Measurements from ENCODE around the gene HDAC4.

HDAC4 gene

DNA sequence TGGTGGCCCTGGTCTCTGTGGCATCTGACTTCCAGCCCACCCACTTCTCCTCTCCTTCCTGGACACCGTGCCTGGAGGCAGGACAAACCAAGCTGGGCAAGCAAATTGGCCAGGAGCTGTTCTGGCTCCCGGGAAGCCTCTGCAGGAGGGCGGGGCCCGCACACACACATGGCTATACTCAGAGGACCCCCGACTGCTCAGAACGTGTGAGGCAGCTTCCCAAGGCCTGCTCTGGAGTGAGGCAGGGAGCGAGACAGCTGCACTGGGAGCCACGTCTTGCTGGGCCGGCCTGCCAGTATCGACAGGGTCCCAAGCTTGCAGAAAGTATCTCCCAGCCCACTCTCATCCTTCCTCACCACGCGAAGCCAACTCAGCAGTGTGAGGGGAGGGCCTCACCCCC is 295.6 kb downstream of the HDAC4 start:
- DNase-seq (ENCODE audit: low spot score) = no peak

DNA sequence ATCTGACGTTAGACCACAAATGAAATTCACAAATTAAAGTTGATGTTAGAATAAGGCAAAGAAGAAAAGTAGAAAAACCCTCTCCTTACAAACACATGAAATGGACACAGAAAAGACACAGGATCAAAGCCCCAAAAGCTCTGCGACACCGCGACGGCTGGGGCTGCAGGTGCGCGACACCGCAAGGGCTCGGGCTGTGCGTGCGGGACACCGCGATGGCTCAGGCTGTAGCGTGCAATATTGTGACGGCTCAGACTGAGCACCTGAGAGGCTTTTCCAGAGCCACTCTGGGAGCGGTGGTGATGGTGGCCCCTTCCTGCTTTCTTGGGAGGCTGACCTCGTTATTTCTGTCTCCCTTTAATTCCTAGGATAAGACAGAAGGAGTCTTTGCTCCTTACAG is 296.0 kb downstream of the HDAC4 start:
- DNase-seq (ENCODE audit: low spot score) = no peak

DNA sequence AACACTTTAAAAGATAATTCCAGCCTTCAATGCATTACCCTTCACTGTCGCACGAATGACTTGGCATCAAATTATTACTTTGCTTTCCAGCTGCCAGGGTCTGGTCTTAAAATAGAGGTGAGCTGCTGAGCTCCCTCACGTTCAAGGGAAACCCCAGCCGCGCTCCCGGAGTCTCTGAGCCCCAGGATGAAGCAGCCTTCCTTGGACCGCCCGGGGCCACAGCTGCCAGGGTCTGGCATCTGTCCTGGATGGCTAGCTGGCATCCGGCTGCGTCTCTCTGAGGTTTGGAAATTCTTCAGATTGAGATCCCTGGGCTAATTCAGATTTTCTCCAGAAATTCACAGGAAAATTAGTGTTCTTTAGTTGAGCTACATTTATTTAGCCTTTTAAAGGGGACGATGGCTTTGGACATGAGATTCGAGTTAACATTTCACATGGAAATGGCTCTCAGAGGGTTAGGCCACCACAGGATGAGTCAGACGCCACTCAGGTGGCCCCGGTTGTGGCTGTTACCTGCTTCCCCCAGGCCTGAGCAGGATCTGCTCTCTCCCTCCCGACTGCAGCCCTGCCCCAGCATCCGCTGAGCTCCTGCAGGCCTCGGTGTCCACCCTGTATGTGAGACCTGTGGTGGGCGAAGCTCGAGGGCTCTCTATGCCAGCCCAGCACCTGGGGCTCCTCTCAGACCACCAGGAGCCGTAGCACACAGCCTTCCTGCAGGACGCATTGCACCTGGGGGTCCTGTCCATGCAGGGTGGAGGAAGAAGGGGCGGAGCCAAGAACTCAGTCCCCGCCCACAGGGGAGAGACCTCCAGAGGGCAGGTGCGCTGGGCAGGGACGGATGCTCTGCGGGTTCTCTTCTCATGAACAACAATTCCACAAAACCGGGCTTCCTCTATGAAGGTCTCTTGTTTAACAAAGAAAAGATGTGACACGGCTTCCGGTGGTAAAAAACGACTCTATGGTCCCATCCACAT is 297.4 kb downstream of the HDAC4 start:
- no peak for DNase-seq (ENCODE audit: low spot score)

DNA sequence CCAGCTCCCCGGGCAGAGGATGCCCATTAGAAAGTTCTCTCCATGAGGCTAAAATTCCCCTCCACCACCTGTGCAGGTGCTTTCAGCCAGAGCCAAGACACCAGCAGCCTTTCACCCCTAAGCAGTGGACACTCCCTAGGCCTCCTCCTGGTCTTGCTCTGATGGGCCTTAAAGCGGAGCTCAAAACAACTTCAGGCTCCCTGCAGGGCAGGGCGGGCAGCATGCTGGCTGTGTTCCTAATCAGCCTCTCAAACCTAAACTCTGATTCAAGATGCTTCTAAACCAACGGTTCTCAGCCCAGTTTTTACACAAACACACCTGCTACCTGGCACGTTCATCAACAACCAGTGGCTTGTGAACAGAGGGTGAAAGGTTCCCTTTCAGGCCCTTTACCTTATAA is 298.6 kb downstream of the HDAC4 start:
- no peak for DNase-seq (ENCODE audit: low spot score)

DNA sequence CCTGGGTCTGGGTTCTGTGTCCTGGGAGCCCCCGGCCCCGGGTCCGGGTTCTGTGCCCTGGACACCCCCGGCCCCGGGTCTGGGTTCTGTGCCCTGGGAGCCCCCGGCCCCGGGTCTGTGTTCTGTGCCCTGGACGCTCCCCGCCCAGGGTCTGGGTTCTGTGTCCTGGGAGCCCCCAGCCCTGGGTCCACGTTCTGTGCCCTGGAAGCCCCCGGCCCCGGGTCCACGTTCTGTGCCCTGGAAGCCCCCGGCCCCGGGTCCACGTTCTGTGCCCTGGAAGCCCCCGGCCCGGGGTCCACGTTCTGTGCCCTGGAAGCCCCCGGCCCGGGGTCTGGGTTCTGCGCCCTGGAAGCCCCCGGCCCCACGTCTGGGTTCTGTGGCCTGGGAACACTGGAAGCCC is 299.0 kb downstream of the HDAC4 start:
- no peak for DNase-seq (ENCODE audit: low spot score)

DNA sequence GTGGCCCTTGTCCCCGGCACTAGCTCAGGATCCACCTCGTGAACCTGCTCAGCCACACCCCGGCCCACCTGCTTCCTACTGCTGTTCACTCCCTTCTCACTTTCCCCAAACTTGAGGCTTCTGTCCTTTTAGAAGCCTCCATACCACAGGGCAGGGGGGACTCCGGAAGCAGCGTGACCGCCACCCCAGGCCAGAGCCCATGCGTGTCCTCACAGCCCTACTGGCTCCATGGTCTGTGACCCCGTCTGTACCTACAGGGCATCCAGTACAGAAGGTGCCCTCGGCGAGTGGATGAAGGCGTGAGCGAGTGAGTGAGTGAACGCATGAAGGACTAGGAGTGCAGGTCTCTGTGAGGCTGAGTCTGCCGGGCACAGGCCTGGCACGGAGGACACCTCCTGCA is 299.7 kb downstream of the HDAC4 start:
- no peak for DNase-seq (ENCODE audit: low spot score)

DNA sequence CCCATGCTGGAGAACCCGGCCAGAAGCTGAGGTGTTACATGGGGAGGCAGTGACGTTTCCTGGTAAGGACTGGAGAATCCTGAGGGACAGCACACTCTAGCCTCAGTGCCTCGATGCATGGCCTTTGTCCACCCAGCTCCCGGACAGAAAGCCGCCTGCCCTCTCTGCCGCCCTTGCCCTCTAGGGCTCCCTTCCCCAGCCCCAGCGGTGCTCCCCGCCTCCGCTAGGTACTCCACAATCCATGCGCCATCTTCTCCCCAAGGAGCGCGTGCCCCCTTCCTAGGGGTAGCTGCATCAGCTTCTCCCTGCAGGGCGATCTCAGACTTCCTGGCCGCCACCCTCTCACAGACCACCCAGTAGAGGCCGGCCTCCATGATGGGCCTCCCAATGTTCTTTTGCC is 301.3 kb downstream of the HDAC4 start:
- DNase-seq (ENCODE audit: low spot score) = no peak

DNA sequence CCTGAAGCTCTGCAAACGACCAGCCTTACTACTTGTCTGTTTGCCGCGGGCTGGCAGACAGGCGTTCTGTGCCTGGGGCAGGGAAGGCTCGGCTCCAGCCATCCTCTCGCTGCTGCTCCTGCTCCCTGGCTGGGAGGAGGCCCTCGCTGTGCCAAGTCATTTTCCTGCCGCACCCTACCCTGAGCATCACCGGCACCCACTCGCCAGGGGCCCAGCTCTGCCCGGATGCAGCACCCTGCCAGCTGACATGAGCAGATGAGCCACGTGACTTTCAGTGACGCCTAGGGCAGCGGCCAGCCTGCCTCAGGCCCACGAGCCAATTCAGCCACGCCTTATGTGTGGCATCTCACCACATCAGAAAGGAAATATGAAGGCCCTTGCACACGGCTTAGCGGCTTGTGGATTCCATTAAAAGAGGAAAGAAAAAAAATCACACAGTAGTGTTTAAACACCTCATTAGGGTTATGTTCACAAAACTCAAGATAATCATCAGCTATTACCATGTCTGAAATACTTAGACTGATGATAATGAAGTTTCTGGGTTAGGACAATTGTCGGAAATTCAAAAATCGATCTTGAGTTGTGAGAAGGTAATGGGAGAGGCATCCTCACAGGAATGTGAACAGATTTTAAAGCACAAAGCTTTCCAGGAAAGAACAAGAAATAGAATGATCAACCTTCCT is 302.4 kb downstream of the HDAC4 start:
- no peak for DNase-seq (ENCODE audit: low spot score)

DNA sequence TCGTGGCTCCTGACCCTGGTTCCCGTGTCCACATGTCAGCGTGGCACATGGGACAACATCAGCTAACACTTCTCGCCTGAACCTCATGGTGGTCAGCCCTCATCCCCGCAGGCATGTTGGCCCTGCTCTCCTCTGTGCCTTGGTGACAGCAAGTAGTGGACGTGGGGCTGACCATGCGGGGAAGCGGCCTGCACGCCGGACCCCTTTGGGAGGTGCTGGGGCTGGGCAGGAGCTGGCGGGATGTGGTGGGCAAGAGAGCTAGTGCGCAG is 303.5 kb downstream of the HDAC4 start:
- no peak for DNase-seq (ENCODE audit: low spot score)

DNA sequence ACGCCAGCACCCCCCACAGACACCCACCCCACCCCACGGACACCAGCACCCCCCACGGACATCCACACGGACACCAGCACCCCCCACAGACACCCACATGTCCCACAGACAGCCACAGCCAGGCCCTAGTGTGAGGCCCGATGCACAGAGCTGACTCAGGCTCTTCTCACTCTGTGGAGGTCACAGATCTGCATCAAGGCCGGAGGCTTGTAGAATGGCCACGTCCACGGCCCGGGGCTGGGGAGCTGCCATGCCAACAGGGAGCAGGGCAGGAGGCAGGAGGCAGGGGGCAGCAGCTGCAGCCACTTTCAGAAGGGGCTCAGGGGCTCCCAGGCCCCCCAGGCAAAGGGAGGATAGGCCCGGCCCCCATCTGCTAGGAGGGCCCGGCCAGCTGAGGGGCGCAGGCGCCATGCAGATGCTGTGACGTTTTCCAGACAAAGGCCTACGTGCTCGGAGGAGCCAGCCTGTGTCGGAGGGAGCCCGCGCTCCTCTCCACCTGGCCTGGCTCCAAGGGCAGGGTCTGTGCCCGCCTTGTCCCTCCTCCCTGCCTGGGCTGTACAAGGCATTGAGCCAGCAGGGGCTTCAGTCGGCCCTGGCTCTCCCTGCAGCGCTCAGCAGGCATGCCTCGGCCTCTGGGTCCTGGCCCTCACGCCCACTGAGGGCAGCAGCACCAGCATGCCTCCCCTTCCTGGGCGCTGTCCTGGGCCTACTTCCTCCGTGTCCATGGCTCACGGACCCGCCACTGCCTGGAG is 304.0 kb downstream of the HDAC4 start:
- no peak for DNase-seq (ENCODE audit: low spot score)

DNA sequence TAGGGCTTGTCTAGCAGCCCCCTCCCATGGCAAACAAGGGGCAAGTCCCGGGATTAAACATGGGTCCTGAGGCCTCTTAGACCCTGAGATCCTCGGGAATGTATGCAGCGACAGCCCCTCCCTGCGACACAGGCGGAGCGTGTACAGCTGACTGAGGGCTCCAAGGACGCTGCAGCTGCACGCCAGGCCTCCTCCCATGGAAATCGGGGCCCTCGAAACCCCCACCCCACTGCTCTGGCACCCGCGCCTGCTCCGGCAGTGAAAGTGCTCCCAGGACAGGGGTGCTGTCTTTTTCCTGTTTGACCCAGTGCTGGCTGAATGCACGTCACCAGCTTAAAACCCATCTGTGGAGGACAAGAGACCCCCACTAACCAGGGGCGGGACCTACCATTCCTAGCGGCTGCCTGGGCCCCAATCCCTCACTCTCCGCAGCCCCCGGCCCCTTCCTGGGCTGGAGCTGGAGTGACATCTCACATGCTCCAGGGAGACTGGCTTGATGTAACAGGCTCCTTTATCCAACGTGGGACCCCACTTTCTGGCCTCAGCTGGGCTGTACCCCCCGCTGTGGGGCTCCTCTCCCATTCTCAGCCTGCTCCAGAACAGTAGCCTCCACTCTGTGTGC is 305.2 kb downstream of the HDAC4 start:
- no peak for DNase-seq (ENCODE audit: low spot score)

DNA sequence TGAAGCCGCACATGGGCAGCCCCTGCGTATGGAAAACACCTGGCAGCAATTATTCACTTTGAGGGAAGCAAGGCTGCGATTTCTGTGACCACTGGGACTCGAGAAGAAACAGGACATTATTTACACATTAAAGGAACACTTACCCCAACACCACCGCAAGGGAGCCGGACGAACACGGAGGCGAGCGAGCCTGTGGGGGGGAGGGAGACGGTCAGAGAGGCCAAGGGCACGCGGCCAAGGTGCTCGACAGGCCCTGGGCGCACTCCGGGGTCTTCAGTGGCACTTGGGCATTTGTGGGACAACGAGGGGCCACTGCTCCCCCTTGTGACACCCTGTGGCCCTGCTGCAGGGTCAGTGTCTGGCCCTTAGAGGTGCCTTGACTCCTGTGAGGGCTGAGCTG is 306.0 kb downstream of the HDAC4 start:
- DNase-seq (ENCODE audit: low spot score) = no peak

DNA sequence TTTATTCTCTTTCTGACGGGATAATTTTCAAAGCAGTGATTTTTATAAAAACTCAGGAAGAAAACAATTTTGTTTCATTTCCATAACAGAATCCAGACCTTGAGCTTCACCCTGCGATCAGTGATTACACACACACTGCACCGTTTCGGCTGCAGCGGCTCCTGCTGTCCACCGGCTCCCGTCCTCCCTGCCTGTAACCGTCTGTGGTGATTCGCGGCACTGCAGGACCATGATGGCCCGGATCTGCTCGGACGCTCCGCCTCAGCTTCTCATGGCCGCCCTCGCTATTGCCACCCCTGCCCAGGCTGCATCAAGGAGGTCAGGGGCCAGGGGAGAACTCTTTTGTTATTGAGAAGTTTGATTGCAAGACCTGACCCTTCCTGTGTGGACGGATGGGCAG is 306.9 kb downstream of the HDAC4 start:
- no peak for DNase-seq (ENCODE audit: low spot score)

DNA sequence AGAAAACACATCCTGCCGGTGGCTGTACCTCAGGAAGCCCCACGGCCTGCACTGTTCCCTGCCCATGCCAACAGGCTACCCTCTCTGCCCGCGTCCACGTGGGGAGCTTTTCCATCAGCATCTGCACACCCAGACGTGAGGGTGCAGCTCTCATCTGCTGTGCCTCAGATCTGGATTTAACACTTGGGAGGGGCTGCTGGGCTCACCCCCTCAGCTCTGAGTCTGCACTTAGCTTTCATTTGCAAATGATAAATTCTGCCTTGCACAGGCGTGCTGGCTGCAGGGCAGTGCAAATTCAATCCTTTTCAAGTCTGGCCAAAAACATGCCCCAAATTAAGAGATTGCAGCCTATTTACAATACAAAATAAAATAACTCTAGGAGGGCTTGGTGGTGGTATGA is 307.3 kb downstream of the HDAC4 start:
- DNase-seq (ENCODE audit: low spot score) = no peak

DNA sequence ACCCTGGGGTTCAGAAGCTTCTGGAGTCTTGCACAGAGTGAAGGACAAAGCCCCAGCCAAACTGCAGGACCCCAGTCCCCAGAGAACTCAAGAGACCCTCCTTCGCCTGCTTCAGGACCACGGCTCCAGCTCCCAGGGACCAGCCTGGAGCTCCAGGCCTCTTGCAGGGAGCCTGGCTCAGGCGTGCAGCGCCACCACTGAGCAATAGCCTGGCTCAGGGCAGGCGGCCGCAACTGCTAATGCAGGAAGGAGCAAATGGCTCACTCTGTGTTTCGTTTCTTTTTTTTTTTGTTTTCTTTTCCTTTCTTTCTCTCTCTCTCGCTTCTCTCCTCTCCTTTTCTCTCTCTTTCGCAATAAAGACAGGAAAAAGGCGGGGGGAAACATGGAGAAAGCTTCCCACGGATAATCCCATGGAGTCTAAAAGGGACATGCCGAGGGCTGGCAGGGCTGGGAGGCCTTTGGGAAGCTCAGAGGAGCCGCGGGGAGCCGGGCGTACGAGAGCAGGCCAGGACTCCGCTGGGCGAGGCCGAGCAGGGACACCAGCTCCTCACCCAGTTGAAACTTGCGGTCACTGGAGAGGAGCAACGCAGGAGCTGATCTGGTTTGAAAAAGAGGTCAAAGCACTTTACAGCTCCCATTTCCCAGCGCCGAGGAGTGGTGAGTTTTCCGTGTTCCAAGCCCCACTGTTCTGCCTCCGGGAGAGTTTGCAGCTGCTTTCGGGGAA is 308.1 kb downstream of the HDAC4 start:
- DNase-seq (ENCODE audit: low spot score) = no peak

DNA sequence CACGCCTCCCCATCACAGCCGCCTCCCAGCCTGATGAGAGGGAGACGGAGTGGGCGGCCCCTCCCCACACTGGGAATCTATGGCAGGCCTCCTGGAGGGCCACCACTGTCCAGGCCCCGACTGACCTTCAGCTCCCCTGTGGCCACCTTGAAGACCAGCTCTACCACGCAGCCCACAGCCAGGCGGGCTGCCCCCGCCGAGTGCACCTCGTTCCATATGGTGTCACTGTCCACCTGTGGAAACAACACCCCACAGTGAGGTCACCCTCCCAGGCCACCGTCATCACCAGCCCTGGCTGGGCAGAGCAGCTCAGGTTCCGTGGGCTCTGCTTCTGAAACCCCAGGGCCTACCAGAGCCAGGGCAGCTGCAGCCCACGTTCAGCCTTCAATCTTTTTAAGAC is 310.9 kb downstream of the HDAC4 start:
- DNase-seq (ENCODE audit: low spot score) = no peak

DNA sequence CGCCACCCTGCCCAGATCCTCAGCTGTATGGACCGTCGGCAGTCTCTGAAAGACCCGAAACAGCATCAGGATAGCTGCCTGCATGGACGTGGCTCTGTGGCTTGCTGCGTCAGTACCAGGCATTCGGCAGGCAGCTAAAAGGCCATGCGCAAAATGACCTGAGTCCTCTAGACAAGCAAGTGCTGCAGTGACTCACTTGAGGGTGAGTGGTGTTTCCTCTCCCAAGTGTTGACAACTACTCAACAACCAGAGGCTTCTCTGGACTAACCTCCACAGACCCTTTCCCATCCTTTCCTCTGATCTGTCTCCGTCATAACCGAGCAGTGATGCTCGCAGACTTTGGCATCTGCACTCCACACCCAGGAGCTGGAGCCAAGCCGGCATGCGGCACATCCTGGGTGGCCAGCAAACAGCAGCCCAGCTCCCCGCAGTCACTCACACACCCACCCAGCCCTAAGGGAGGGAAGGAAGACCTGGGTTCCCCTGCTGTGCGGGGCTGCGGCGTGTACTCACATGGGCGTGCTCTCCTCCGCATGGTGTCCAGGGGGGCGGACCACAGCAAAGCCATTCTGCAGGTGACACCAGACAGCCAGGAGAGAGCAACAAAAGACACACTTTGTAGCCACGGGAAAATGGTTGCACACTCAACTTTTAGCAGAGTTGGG is 313.6 kb downstream of the HDAC4 start:
- DNase-seq (ENCODE audit: low spot score) = peak; percentile 16

DNA sequence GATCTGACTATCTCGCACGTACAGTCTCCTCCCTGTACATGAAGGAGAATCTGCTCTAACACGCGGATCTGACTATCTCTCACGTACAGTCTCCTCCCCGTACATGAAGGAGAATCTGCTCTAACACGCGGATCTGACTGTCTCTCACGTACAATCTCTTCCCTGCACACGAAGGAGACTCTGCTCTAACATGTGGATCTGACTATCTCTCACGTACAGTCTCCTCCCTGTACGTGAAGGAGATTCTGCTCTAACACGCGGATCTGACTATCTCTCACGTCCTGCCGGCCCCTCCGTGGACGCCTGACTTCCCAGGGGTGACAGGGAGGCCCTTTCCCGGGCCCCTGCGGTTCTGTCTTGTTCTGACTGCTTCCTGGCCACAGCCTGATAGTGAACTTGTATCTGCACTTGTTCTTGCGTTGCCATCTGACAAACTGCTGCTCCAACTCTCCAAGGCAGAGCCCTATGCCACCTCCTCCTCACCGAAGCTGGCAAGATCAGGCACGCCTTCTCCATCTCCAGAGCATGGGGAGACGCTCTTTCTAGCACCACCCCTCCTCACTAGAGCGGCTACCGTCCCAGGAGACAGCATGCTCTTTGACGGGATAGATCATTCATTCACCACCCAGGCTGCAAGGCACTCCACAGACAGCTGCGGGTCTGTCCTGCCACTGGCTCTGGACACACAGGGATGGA is 314.3 kb downstream of the HDAC4 start:
- DNase-seq (ENCODE audit: low spot score) = no peak

DNA sequence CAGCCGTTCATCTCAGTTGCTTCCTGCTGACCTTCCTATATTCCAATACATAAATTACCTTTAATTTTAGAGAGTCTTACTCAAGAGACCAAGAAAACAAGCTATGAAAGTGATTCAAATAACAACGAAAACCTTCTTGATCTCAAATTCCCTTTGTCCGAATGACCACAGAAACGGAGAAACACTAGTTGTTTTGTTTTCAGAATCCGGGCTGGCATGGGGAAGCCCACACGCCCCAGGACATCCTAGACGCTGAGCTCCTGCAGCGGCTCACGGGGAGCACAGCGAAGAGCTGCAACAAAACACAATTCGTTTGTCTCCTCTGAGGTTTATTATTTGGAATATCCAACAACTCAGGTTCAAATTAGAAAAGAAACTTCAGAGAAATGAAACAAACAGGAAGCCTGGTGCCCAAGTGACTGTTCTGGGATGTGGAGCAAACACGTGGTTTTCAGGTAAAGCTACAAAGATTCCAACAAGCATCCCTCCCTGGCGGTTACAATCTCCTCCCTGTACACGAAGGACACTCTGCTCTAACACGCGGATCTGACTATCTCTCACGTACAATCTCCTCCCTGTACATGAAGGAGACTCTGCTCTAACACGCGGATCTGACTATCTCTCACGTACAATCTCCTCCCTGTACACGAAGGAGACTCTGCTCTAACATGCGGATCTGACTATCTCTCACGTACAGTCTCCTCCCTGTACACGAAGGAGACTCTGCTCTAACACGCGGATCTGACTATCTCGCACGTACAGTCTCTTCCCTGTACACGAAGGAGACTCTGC is 315.4 kb downstream of the HDAC4 start:
- DNase-seq (ENCODE audit: low spot score) = no peak

DNA sequence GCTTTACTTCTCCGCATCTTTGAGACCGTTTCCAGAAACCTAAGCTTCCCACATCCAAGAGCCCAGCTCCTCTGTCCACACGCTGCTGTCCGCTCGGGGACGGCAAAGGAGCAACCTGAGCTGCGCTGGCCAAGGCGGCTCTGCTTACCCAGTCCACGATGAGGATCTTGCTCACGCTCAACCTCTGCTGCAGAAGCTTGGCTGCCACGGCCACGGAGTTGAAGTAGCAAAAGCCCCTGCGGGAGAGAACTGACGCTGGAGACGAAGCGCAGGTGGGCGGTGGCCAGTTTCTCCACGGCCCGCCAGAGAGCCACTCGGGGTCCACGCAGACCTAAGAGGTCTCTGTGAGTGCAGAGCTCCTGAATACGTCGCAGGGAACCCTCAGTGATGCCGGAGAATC is 316.8 kb downstream of the HDAC4 start:
- no peak for DNase-seq (ENCODE audit: low spot score)
